ENCODE data around the gene ANKRD22.

DNA sequence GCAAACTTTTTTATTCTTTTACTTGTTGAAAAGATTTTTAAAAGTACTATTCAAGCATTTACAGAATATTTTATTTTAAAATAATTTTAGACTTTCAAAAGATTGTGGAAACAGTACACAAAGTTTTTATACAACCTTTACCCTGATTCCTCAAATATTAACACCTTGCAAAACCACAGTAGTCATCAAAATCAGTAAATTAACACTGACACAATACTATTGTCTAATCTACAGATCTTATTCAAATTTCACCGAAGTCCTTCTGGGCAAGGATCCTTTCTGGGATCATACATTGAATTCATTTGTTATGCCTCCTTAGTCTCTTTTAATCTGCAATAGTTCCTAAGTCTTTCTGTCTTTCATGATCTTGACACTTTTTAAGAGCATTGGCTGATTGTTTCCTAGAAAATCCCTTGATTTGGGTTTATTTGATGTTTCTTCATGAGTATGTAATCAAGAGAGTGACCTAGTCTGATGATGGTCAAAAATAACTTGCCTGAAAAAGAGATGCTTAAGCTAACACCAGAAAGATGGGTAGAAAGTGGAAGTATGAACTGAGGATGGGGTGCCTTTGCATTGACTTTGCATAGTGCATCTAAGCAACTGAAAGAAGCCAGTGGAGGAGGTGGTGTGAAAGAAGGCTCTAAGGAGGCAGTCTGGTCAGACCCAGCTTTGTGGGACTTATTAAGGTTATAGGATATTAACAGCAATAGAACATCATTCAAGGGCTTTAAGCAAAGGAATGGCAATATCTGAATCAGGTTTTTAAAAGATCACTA, 38.1 kb upstream of the ANKRD22 start:
- no peak for TF ChIP-seq EGR1 (IDR thresholded peaks at IDR 0.05; ENCODE audit: borderline replicate concordance, low read depth, low read length)
- TF ChIP-seq, protein P1, sequence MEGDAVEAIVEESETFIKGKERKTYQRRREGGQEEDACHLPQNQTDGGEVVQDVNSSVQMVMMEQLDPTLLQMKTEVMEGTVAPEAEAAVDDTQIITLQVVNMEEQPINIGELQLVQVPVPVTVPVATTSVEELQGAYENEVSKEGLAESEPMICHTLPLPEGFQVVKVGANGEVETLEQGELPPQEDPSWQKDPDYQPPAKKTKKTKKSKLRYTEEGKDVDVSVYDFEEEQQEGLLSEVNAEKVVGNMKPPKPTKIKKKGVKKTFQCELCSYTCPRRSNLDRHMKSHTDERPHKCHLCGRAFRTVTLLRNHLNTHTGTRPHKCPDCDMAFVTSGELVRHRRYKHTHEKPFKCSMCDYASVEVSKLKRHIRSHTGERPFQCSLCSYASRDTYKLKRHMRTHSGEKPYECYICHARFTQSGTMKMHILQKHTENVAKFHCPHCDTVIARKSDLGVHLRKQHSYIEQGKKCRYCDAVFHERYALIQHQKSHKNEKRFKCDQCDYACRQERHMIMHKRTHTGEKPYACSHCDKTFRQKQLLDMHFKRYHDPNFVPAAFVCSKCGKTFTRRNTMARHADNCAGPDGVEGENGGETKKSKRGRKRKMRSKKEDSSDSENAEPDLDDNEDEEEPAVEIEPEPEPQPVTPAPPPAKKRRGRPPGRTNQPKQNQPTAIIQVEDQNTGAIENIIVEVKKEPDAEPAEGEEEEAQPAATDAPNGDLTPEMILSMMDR (IDR thresholded peaks at IDR 0.05; ENCODE audit: control extremely low read depth in 1 of 3, insufficient read depth in 1 of 3, low read depth in 1 of 3, low read length in 3 of 3): no peak
- TF ChIP-seq KDM5A (IDR thresholded peaks at IDR 0.05; ENCODE audit: low read length): no peak
- no peak for TF ChIP-seq JUN (IDR thresholded peaks at IDR 0.05; ENCODE audit: low read depth, low read length)
- no peak for TF ChIP-seq EZH2 (IDR thresholded peaks at IDR 0.05; ENCODE audit: low read depth, low read length, severe bottlenecking)
- TF ChIP-seq, protein P2, sequence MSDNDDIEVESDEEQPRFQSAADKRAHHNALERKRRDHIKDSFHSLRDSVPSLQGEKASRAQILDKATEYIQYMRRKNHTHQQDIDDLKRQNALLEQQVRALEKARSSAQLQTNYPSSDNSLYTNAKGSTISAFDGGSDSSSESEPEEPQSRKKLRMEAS (IDR thresholded peaks at IDR 0.05): no peak
- no peak for TF ChIP-seq YY1 (IDR thresholded peaks at IDR 0.05; ENCODE audit: low read depth, low read length)
- no peak for TF ChIP-seq SP1 (IDR thresholded peaks at IDR 0.05; ENCODE audit: low read depth, low read length)
- no peak for TF ChIP-seq TEAD4 (IDR thresholded peaks at IDR 0.05; ENCODE audit: low read depth, low read length)
- TF ChIP-seq CHD2 (IDR thresholded peaks at IDR 0.05; ENCODE audit: low read length): no peak
- TF ChIP-seq HDAC2 (IDR thresholded peaks at IDR 0.05; ENCODE audit: borderline replicate concordance in 1 of 2, low read depth in 2 of 2, low read length in 2 of 2): no peak
- TF ChIP-seq CEBPB (IDR thresholded peaks at IDR 0.05; ENCODE audit: low read depth, low read length): no peak
- TF ChIP-seq POLR2AphosphoS5 (IDR thresholded peaks at IDR 0.05; ENCODE audit: low read depth, low read length): no peak
- no peak for TF ChIP-seq TAF1 (IDR thresholded peaks at IDR 0.05; ENCODE audit: low read depth, low read length)
